ENCODE measurements around the gene CHCHD3.
A peak's percentile ranks its signal among the peaks of the same experiment; 100 is the strongest.

Gene CHCHD3

GRCh38 chr7:133081599-133082389 is at the start of gene CHCHD3:
CHCHD3 (minus strand) TSS chr7:133082090; CDS start chr7:133081937, 153 bp downstream.
- DNase-seq, result peak; percentile 90 to 96

- no peak for DNase-seq
Observed at GRCh38 chr7:133130166-133130565, 48.3 kb upstream of the CHCHD3 start.

GRCh38 chr7:133126422-133126821 is 44.5 kb upstream of the CHCHD3 start:
- DNase-seq, result no peak

- DNase-seq, result no peak
Observed at GRCh38 chr7:133124974-133125373, 43.1 kb upstream of the CHCHD3 start.

GRCh38 chr7:133121175-133121844 is 39.4 kb upstream of the CHCHD3 start:
- no peak for DNase-seq

- no peak for DNase-seq
Observed at GRCh38 chr7:133119067-133119466, 37.2 kb upstream of the CHCHD3 start.

GRCh38 chr7:133118261-133118660 is 36.4 kb upstream of the CHCHD3 start:
- DNase-seq, result no peak

GRCh38 chr7:133117452-133117851 is 35.6 kb upstream of the CHCHD3 start:
- no peak for DNase-seq

GRCh38 chr7:133115596-133115995 is 33.7 kb upstream of the CHCHD3 start:
- no peak for DNase-seq

GRCh38 chr7:133114519-133114918 is 32.6 kb upstream of the CHCHD3 start:
- no peak for DNase-seq

- no peak for DNase-seq
Observed at GRCh38 chr7:133112976-133113375, 31.1 kb upstream of the CHCHD3 start.

GRCh38 chr7:133112335-133112734 is 30.4 kb upstream of the CHCHD3 start:
- DNase-seq, result no peak

- DNase-seq, result no peak
Observed at GRCh38 chr7:133110312-133110711, 28.4 kb upstream of the CHCHD3 start.

- no peak for DNase-seq
Observed at GRCh38 chr7:133109816-133110215, 27.9 kb upstream of the CHCHD3 start.

- DNase-seq, result no peak
Observed at GRCh38 chr7:133108023-133108422, 26.1 kb upstream of the CHCHD3 start.

- no peak for DNase-seq
Observed at GRCh38 chr7:133102276-133103060, 20.6 kb upstream of the CHCHD3 start.

GRCh38 chr7:133099633-133100286 is 17.9 kb upstream of the CHCHD3 start:
- no peak for DNase-seq

GRCh38 chr7:133095119-133095671 is 13.3 kb upstream of the CHCHD3 start:
- no peak for DNase-seq

- no peak for DNase-seq
Observed at GRCh38 chr7:133091943-133092464, 10.1 kb upstream of the CHCHD3 start.

- DNase-seq, result no peak
Observed at GRCh38 chr7:133082390-133082766, 488 bp upstream of the CHCHD3 start.

- no peak for DNase-seq
Observed at GRCh38 chr7:133081119-133081598, 731 bp downstream of the CHCHD3 start.

GRCh38 chr7:133079296-133079695 is 2.6 kb downstream of the CHCHD3 start:
- no peak for DNase-seq

All from SW 1271 (cell line).